PFSK-1 (cell line): ENCODE results near the gene PPM1N.

ENCODE experiments used
- FOXP2 ChIP-seq: optimal IDR thresholded peaks from 2 replicates; pipeline ENCODE3; 2011; ENCODE audit warnings: borderline replicate concordance, control low read depth, inconsistent platforms; ENCODE audit not compliant: insufficient read depth; ENCODE audit errors: extremely low read length, extremely low read depth
- POLR2AphosphoS5 ChIP-seq: IDR thresholded peaks from 2 replicates; pipeline ENCODE4 v1.6.1; 2012; ENCODE audit warnings: low read depth, mild to moderate bottlenecking, control low read depth, low read length, moderate library complexity
- REST ChIP-seq, 2 experiments: IDR thresholded peaks; 2 replicates each; pipeline versions ENCODE4 v1.6.1 to v1.8.0; 2011 to 2012; ENCODE audit warnings: low read depth in 2 of 2, low read length in 2 of 2, control low read depth in 1 of 2, inconsistent platforms in 1 of 2, mild to moderate bottlenecking in 1 of 2, moderate library complexity in 1 of 2; ENCODE audit not compliant: insufficient read depth in 1 of 2
- SIN3A ChIP-seq: IDR thresholded peaks from 2 replicates; pipeline ENCODE4 v1.6.1; 2012; ENCODE audit warnings: mild to moderate bottlenecking, low read length, moderate library complexity, borderline replicate concordance; ENCODE audit not compliant: insufficient read depth
- TAF1 ChIP-seq: IDR thresholded peaks from 2 replicates; pipeline ENCODE4 v1.6.1; 2012; ENCODE audit warnings: low read length, control low read depth, borderline replicate concordance; ENCODE audit not compliant: insufficient read depth

PPM1N gene

GRCh38 chr19:45478454-45479238 is 19.6 kb upstream of the PPM1N start:
- TF ChIP-seq FOXP2 (peak; percentile 65), SIN3A (peak; percentile 64; the same call in 1 of the 2 replicates), TAF1 (no peak; the same call in 1 of the 2 replicates), REST (IDR thresholded peaks at IDR 0.05; ENCODE audit: insufficient read depth in 1 of 2, low read depth in 2 of 2, low read length in 2 of 2) (no peak), POLR2AphosphoS5 (no peak)

- TF ChIP-seq POLR2AphosphoS5 (no peak), SIN3A (no peak), TAF1 (no peak), REST (IDR thresholded peaks at IDR 0.05; ENCODE audit: insufficient read depth in 1 of 2, low read depth in 2 of 2, low read length in 2 of 2) (no peak), FOXP2 (no peak)
These were observed 15.2 kb upstream of the PPM1N start for GRCh38 chr19:45483033-45483432.

- TF ChIP-seq SIN3A (no peak), REST (IDR thresholded peaks at IDR 0.05; ENCODE audit: insufficient read depth in 1 of 2, low read depth in 2 of 2, low read length in 2 of 2) (no peak), FOXP2 (no peak), POLR2AphosphoS5 (no peak), TAF1 (no peak)
These were observed 13.8 kb upstream of the PPM1N start for GRCh38 chr19:45484273-45484945.

GRCh38 chr19:45485305-45486077 is 12.8 kb upstream of the PPM1N start:
- TF ChIP-seq FOXP2 (peak; percentile 50), SIN3A (no peak)

GRCh38 chr19:45488708-45489107 is 9.5 kb upstream of the PPM1N start:
- TF ChIP-seq TAF1 (no peak), REST (IDR thresholded peaks at IDR 0.05; ENCODE audit: insufficient read depth in 1 of 2, low read depth in 2 of 2, low read length in 2 of 2) (no peak), SIN3A (no peak), FOXP2 (no peak), POLR2AphosphoS5 (no peak)
